HG02885 (cell line): ENCODE measurements around the gene DOHH.

Source experiments
- ATAC-seq: cut with Tn5 transposase; IDR thresholded peaks from one replicate; pipeline ENCODE4 v1.9.1; 2021; ENCODE audit warnings: mild to moderate bottlenecking; ENCODE audit not compliant: unreplicated experiment, poor library complexity

The DOHH gene

DNA sequence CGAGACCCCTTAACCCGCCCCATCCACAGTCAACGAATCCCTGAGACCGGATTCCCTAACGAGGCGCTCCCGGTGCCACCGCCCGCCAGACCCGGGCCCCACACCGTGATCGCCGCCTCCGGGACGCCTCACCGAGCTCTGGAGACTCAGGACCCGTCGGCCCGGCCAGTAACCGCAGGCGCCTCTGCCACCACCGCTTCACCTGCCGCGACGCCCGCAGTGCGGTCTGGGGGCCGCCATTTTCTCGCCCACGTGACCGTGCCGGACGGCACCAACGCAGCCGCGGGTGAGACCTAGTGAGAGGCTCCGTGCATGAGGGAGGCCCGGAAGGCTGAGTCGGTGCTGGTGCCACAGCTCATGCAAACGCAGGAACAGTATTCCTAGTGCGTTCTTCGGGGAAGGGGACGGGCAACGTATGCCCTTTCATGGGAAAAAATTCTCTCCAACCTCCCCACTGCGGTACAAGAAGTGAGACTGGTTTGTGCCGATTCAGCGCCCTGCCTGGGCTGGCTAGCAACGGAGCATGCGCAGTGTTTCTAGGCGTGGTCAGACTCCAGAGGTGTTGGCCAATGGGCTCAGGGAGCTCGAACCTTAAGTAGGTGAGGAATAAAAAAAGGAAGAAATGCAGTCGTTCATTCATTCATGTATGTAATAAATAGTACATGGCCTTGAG, at the start of gene DOHH:
TSS of gene DOHH (minus strand) at position 246 of the 673 bp plus-strand sequence. CDS start 3,860 bp downstream, outside the sequence.
- ATAC-seq: peak; percentile 84

- no peak for ATAC-seq
Measured at GRCh38 chr19:3549816-3550215, 49.3 kb upstream of the DOHH start.

GRCh38 chr19:3548606-3549005, 48.1 kb upstream of the DOHH start:
- ATAC-seq: no peak

DNA sequence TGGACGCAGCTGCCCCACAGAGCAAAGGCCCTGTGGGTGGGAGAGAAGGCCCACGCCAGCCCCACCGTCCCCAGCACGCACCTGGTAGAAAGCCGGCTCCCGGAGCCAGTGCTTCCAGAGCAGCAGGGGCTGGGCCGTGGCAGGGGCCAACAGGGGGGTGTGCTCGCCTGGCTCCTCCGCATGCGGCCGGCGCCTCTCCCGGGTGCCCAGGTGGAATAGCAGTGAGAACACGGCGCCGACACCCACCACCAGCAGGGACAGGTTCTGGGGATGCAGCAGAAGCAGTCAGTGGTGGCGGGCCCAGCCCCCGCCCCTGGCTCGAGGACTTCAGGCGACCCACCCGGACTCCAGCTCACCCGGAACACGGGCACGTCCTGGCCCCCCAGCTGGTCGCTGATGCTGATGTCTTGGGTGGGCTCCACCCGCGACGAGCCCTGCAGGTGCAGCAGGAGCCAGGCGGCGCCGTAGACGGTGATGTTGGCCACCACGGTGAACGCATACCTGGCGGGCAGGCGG, 47.4 kb upstream of the DOHH start:
- no peak for ATAC-seq

DNA sequence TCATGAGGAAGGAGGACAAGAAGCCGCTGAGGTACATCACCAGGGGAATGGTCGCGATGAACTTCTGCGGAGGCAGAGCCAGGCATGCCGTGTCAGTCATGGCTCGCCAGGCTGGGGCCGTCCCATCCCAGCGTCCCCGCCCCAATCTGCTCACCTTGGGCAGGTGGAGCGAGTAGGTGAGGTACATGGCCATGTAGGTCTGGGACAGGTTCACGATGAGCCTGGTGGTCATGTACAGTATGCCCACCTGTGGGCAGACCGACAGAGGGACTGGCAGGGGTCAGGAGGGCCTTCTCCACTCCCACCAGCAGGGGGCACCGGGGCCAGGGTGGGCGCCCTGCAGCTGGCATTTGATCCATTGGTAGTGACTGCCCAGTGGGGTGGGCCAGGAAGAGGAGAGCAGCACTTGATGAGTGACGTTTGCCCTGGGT, 46.8 kb upstream of the DOHH start:
- no peak for ATAC-seq

- ATAC-seq: no peak
Measured at GRCh38 chr19:3546119-3546518, 45.6 kb upstream of the DOHH start.

DNA sequence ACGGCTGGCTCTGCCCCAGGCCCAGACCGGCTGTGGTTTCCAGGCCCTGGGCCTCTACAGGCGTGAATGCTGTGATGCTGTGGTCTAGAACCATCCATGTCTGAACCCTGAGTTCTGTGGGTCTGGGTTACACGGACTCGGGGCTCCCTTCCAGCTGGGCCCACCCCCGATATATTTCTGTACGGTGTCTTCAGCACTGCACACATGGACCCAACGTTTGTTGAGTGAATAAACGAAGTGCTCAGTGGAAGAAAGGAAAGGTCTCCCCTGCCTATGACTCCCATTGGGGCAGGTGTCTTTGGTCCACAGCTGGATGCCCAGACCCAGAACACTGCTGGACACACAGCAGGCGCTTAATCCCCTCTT, 45.2 kb upstream of the DOHH start:
- no peak for ATAC-seq

DNA sequence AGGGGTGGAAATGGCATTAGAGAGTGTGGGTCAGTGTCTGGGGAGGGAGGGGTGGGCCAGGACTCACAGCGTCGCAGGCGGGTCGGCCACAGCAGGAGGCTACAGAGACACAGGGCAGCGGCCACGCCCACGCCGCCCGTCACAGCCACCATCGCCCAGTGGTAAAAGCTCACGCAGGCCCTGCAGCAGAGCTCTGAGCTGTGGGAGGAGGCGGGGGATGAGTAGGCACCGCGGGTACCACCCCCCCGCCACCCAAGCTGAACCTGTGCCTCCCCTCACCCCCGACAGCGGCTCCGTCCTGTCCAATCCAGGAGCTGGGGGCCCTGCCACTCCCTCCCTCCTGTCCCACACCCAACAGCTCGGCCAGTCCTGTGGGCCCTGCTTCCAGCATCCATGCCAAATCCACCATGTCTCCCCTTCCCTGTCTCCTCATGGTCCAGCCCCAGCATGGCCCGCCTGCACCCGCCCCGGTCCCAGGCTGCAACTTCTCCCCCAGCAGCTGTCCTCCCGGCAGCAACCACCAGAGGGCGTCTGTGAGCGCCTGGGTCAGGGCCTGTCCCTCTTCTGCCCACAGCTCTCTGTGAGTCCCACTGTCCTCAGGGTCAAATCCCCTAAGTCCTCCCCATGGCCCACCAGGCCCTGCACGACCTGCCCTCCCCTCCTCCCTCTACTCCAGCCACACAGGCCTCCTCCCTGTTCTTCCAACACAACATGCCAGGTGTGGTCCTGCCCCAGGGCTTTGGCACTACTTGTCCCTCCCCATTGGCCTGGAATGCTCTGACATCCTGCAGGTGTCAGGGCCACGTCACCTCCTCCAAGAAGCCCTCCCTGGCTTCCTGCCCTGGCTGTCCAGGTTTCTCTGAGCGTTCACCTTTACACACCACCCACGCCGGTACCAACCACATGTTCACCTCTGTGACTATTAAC, 44.5 kb upstream of the DOHH start:
- no peak for ATAC-seq

DNA sequence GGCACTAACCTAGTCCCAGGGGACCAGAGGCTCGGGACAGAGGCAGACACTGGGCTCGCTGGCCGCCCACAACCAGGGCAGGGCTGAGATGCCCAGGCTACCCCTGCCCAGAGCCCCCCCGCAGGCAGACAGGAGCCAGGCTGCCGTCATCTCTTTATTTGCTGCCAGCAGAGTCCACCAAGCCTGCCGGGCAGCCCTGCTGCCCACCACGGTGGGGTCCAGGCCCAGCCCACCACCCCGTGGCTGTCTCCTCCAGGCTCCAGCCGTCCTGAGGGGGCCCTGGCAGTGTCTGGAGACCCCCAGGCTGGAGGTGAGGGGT, 43.5 kb upstream of the DOHH start:
- no peak for ATAC-seq

DNA sequence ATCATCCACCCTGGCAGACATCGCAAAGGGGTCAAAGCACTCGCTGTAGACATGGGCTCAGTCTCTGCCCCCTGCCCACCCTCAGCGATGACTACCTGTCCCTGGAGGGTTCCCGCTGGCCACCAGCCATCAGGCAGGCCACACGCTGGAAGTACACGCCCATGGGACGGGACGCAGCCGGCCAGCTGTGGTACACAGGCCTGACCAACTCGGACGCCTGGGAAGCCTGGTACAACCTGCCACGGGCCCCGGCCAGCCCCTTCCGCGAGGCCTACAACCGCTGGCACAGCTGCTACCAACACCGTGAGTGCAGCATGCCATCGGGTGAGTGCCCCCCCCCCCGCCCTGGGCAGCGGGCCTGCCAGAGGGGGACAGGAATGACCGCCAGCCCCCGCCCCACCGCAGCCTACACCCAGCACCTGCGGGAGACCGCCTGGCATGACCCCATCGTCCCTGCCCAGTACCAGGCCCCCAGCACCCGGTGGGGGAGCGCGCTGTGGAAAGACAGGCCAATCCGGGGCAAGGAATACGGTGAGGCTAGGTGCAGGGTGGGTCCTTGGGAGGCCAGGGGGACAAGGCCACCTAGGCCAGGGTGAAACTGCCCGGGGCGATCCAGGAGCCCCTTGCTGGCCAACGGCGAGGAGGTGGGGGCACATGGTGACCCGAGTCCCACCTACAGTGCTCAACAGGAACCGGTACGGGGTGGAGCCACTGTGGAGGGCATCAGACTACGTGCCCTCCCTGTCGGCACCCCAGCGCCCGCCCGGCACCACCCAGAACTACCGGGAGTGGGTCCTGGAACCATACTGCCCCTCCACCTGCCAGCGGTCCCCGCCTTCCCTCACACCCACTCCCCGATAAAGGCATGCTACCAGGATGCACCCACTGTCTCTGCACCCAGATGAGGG, 42.9 kb upstream of the DOHH start:
- no peak for ATAC-seq

GRCh38 chr19:3539756-3540118, 39.3 kb upstream of the DOHH start:
- no peak for ATAC-seq

DNA sequence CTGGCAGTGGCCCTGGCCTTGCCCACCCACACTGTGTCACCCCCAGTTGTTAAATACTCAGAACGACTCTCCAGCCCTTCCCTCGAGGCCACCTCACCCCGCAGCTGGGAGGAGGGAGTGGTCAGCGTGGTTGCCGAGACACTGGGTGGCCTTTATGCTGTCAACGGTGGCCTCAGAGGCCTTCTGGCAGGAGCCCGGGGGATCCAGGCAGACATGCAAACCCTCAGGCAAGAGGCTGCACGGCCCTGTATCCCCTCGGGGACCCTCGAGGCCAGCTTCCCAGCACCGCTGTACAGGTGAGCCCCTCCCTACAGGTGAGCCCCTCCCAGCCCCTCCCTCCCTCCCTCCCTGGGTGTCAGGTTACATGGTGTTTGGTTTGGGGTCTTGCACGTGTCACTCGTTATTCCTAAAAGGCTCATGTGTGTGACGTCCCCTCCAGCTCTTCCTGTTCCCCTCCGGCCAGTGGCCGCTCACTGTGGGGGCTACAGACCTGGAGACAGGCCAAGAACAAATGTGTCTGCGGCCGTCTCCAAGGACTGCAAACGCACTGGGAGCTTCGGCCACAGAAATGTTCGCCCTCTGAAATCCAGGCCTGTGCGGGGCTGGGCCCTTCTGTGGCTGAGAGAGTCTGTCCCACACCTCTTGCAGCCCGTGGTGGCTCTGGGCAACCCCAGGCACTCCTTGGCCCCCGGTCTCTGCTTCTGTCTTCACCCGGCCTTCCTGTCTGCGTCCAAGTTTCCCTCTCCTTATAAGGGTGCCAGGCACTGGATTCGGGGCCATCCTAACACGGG, 38.7 kb upstream of the DOHH start, which contains the start of gene TEKTIP1:
TSS of gene TEKTIP1 (plus strand) at position 210 of the 791 bp plus-strand sequence. CDS start at position 214, 4 bp downstream.
- ATAC-seq: no peak

- no peak for ATAC-seq
Measured at GRCh38 chr19:3538258-3538929, 37.9 kb upstream of the DOHH start.

DNA sequence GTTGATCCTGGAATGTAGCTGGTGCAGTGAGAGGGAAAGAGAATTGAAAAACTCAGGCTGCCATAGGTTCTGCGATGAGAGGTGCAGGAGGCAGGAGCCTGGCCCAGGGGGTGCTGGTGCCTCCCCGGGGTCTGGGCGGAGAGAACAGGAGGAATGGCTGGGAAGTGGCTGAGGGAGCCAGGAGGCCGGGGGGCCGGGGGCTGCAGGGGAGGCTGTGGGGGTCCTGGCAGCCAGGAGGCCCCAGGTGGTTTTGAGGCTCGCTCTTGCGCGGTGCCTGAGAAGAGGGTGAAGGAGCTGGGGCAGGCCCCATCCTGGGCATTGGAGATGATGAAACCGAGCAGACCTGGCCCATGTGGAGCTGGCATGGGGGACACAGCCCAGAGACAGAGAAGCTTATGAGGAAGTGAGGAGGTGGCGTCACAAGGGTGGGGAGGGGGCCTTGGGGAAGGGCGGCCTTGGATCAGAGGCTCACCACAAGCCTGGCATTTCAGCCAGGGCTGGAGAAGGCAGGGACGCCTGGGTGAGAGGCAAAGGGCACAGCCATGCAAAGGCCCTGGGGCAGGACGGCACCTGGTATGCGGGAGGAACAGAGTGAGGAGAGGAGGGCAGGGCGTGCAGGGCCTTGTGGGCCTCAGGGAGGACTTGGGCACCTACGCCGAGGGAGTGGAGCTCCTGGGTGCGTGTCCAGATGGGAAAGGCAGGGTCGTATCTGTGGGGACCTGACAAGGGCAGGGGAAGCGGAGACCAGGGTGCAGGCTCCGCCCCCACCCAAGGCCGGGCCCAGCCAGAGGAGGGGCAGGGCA, 37.2 kb upstream of the DOHH start:
- ATAC-seq: no peak

GRCh38 chr19:3537101-3537437, 36.6 kb upstream of the DOHH start:
- no peak for ATAC-seq

GRCh38 chr19:3536429-3537100, 36.1 kb upstream of the DOHH start:
- no peak for ATAC-seq

GRCh38 chr19:3535981-3536380, 35.5 kb upstream of the DOHH start:
- ATAC-seq: no peak

GRCh38 chr19:3535563-3535965, 35.1 kb upstream of the DOHH start:
- ATAC-seq: no peak
